Endodermal cell (in vitro differentiated cells): ENCODE measurements around the gene KIAA0825. TPM values are rescaled to one million over a fixed set of nuclear protein-coding genes. Genes with fewer than 3 reads are reported as not detected.
A peak's percentile ranks its signal among the peaks of the same experiment; 100 is the strongest.

Experiments used
- DNase-seq: peaks from one replicate; pipeline ENCODE4 v3.0.0-alpha.2; 2017
- H3K27ac ChIP-seq: 2 replicates; pipeline ENCODE4 v1.5.1; 2013; ENCODE audit warnings: mild to moderate bottlenecking, low read depth, low read length, moderate library complexity
- H3K27me3 ChIP-seq: 2 replicates; pipeline ENCODE4 v1.6.1; 2013; ENCODE audit warnings: mild to moderate bottlenecking, low read length, moderate library complexity; ENCODE audit not compliant: insufficient read depth, control insufficient read depth, poor library complexity, severe bottlenecking
- H3K36me3 ChIP-seq: 2 replicates; pipeline ENCODE4 v1.7.0; 2013; ENCODE audit warnings: mild to moderate bottlenecking, low read length, moderate library complexity; ENCODE audit not compliant: control insufficient read depth, insufficient read depth
- H3K4me1 ChIP-seq: one replicate; pipeline ENCODE4 v1.7.0; 2013; ENCODE audit warnings: low read length; ENCODE audit not compliant: control insufficient read depth, insufficient read depth
- H3K4me3 ChIP-seq: 2 replicates; pipeline ENCODE4 v1.5.1; 2013; ENCODE audit warnings: mild to moderate bottlenecking, low read length, moderate library complexity
- H3K9ac ChIP-seq: 2 replicates; pipeline ENCODE4 v1.6.1; 2013; ENCODE audit warnings: mild to moderate bottlenecking, low read length, moderate library complexity; ENCODE audit not compliant: poor library complexity, severe bottlenecking; ENCODE audit errors: extremely low read depth
- H3K9me3 ChIP-seq: 2 replicates; pipeline ENCODE4 v1.6.1; 2013; ENCODE audit warnings: mild to moderate bottlenecking, low read length, moderate library complexity; ENCODE audit not compliant: control insufficient read depth
- H3K27ac Mint-ChIP-seq: 2 replicates; pipeline ENCODE4 v1.8.0; 2020; ENCODE audit warnings: mixed read lengths
- H3K27me3 Mint-ChIP-seq: 2 replicates; pipeline ENCODE4 v1.8.0; 2021; ENCODE audit warnings: mild to moderate bottlenecking, mixed read lengths; ENCODE audit not compliant: insufficient read depth
- H3K36me3 Mint-ChIP-seq: 2 replicates; pipeline ENCODE4 v1.8.0; 2020; ENCODE audit warnings: low read depth, mixed read lengths
- H3K4me1 Mint-ChIP-seq: 2 replicates; pipeline ENCODE4 v1.8.0; 2020; ENCODE audit warnings: mixed read lengths
- H3K4me3 Mint-ChIP-seq: 2 replicates; pipeline ENCODE4 v1.8.0; 2020; ENCODE audit warnings: mild to moderate bottlenecking, moderate library complexity, mixed read lengths
- H3K9me3 Mint-ChIP-seq: 2 replicates; pipeline ENCODE4 v1.8.0; 2020; ENCODE audit warnings: mild to moderate bottlenecking, mixed read lengths
- WGBS, 2 experiments: methylation state at CpG; one replicate each; pipeline versions ENCODE4 v1.1.5 to v1.1.7; 2013; ENCODE audit warnings: missing lambda C conversion rate in 2 of 2, mixed read lengths in 1 of 2; ENCODE audit not compliant: insufficient coverage in 1 of 2, insufficient read length in 1 of 2; 5-methylcytosine and 5-hydroxymethylcytosine counted together
- total RNA-seq, 2 donors: library from RNA; stranded (reverse); fragmentation: NEBNext Ultra II Directional in 1 of 2; extraction: Animal tissue kit (Norgen Biotek cat#: 25700) in 1 of 2; gene quantifications; 2 replicates in 1 of 2; 3 replicates in 1 of 2; pipeline ENCODE4 v1.2.1, GENCODE V29; 2021
- TF ChIP-seq, protein P1 (sequence below): fragments of 200-600 bp; sonication (generic); conservative IDR thresholded peaks from 2 replicates; pipeline ENCODE4 v1.5.0; 2021; ENCODE audit warnings: antibody characterized with exemption, mild to moderate bottlenecking

The KIAA0825 gene
- total RNA-seq, 2 donors from 2014 or later = 2.6 to 3.1 TPM

DNA sequence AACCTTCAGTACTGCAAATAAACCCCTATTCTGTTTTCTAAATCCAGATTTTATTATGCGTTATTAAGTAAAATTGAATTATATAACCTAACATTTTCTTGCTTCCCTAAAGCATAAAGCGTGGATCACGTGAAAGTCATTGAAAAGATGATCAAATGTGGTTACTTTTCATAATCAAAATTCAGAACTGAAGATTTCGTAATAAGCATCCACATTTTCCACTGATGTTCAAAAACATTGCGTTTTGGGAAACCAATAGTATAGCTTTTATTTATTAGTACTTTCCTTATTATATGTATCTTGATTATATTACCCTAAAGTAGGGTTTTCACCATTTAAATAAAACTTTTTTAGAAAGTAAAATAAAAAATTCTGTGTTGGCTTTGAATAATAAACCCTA, 1.9 kb upstream of the KIAA0825 start:
- H3K9ac ChIP-seq = no peak overlapping the region
- no peak for DNase-seq
- Mint-ChIP-seq H3K4me3 (peak overlapping the region; percentile 84), H3K27ac (no peak overlapping the region), H3K27me3 (no peaks in the 10 kb centered on the region), H3K9me3 (no peaks in the 10 kb centered on the region), H3K4me1 (peaks cover 16% of the 10 kb centered on the region), H3K36me3 (no peaks in the 10 kb centered on the region)
- no peaks in the 10 kb centered on the region for H3K9me3 ChIP-seq
- WGBS, 2 experiments = 94% methylated on average over 4 of the region's 5 CpGs; no CpG with 5 or more reads in 1 of the 2 experiments
- TF ChIP-seq, protein P1, sequence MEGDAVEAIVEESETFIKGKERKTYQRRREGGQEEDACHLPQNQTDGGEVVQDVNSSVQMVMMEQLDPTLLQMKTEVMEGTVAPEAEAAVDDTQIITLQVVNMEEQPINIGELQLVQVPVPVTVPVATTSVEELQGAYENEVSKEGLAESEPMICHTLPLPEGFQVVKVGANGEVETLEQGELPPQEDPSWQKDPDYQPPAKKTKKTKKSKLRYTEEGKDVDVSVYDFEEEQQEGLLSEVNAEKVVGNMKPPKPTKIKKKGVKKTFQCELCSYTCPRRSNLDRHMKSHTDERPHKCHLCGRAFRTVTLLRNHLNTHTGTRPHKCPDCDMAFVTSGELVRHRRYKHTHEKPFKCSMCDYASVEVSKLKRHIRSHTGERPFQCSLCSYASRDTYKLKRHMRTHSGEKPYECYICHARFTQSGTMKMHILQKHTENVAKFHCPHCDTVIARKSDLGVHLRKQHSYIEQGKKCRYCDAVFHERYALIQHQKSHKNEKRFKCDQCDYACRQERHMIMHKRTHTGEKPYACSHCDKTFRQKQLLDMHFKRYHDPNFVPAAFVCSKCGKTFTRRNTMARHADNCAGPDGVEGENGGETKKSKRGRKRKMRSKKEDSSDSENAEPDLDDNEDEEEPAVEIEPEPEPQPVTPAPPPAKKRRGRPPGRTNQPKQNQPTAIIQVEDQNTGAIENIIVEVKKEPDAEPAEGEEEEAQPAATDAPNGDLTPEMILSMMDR = no peak
- H3K27me3 ChIP-seq = no peaks in the 10 kb centered on the region
- H3K4me1 ChIP-seq = no peaks in the 10 kb centered on the region
- no peaks in the 10 kb centered on the region for H3K36me3 ChIP-seq
- H3K4me3 ChIP-seq = peak overlapping the region; percentile 98
- H3K27ac ChIP-seq = no peak overlapping the region

DNA sequence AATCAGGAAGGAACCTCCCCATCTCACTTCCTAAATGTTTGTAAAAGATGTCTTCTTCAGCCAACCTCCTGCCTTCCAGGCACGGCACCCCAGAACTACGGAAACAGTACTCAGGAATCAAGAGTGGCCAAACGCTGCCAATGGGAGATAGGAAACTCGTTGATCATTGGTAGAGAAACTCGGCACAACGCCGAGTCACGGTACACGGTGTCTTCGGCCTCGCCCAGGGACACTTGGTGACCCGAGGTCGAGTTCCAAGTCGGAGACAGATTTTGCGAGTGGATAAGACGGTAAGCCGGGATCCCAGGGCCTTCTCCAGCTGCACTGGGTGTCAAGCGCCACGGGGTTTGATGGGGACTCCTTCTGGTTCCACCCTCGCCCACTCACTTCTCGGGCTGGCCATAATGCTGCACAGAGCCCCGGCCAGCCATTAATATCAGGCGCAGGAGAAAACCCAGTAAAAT, 343 bp downstream of the KIAA0825 start:
- H3K36me3 ChIP-seq = no peaks in the 10 kb centered on the region

GRCh38 chr5:94615862-94616261, 2.5 kb downstream of the KIAA0825 start:
- H3K36me3 Mint-ChIP-seq = no peaks in the 10 kb centered on the region

More for the DNA sequence above, 343 bp downstream of the KIAA0825 start:
- peak overlapping the region; percentile 94 for H3K27ac Mint-ChIP-seq
- peak; percentile 82 for DNase-seq
- H3K27ac ChIP-seq = peak overlapping the region; percentile 57
- peaks cover 22% of the 10 kb centered on the region for H3K4me1 Mint-ChIP-seq
- no peaks in the 10 kb centered on the region for H3K36me3 Mint-ChIP-seq
- no peaks in the 10 kb centered on the region for H3K4me1 ChIP-seq
- H3K9me3 Mint-ChIP-seq = no peaks in the 10 kb centered on the region
- peak overlapping the region; percentile 98 for H3K4me3 ChIP-seq
- peak overlapping the region; percentile 80 for H3K9ac ChIP-seq
- TF ChIP-seq, protein P1 = no peak
- H3K4me3 Mint-ChIP-seq = peak overlapping the region; percentile 84
- 0 to 1% methylated on average over 15 to 23 of the region's 23 CpGs for WGBS, 2 experiments
- H3K9me3 ChIP-seq = no peaks in the 10 kb centered on the region
- H3K27me3 Mint-ChIP-seq = no peaks in the 10 kb centered on the region
- H3K27me3 ChIP-seq = no peaks in the 10 kb centered on the region

More at GRCh38 chr5:94615862-94616261, 2.5 kb downstream of the KIAA0825 start:
- no peaks in the 10 kb centered on the region for H3K36me3 ChIP-seq
- no peak overlapping the region for H3K9ac ChIP-seq
- WGBS, 2 experiments = 88 to 91% methylated on average over 2 to 3 of the region's 3 CpGs
- peak overlapping the region; percentile 98 for H3K4me3 ChIP-seq
- peaks cover 22% of the 10 kb centered on the region for H3K4me1 Mint-ChIP-seq
- H3K27ac Mint-ChIP-seq = no peak overlapping the region
- no peak for DNase-seq
- no peak overlapping the region for H3K27ac ChIP-seq
- H3K27me3 Mint-ChIP-seq = no peaks in the 10 kb centered on the region
- no peak overlapping the region for H3K4me3 Mint-ChIP-seq
- no peaks in the 10 kb centered on the region for H3K9me3 ChIP-seq
- TF ChIP-seq, protein P1 = no peak
- H3K4me1 ChIP-seq = no peaks in the 10 kb centered on the region
- no peaks in the 10 kb centered on the region for H3K27me3 ChIP-seq
- no peaks in the 10 kb centered on the region for H3K9me3 Mint-ChIP-seq
